ENCODE results near the gene PPP4R4. TPM values are rescaled to one million over a fixed set of nuclear protein-coding genes. Genes with fewer than 3 reads are reported as not detected.

Gene PPP4R4
- polyA plus RNA-seq, 3 donors = 0.08 TPM; not detected in 2

GRCh38 chr14:94157197-94157596 lies 16.9 kb upstream of the PPP4R4 start:
- TF ChIP-seq CTCF (IDR thresholded peaks at IDR 0.05) = no peak
- Histone ChIP-seq H3K27me3 (ENCODE audit: control insufficient read depth in 2 of 2, insufficient read depth in 2 of 2, low read length in 2 of 2) (no peaks in the 10 kb centered on the region), H3K9ac (ENCODE audit: insufficient read depth, low read length, poor library complexity, severe bottlenecking) (no peak overlapping the region), H3K79me2 (ENCODE audit: insufficient read depth, low read length) (no peaks in the 10 kb centered on the region), H3K4me3 (replicated peaks in 1 of 3; ENCODE audit: low read depth in 2 of 3, low read length in 3 of 3) (no peak overlapping the region), H3K4me1 (ENCODE audit: control insufficient read depth in 1 of 2, insufficient read depth in 2 of 2, low read length in 2 of 2) (peaks cover 22 to 27% of the 10 kb centered on the region in 2 donors), H3K9me3 (replicated peaks in 1 of 2; ENCODE audit: control insufficient read depth in 1 of 2, insufficient read depth in 1 of 2, low read length in 2 of 2) (peaks cover 0 to 6% of the 10 kb centered on the region in 2 donors), H3K36me3 (replicated peaks in 1 of 2; ENCODE audit: control insufficient read depth in 1 of 2, insufficient read depth in 2 of 2, low read length in 2 of 2) (no peaks in the 10 kb centered on the region), H3K27ac (ENCODE audit: low read depth in 1 of 2, low read length in 2 of 2) (no peak overlapping the region), H4K20me1 (ENCODE audit: insufficient read depth, low read length) (no peaks in the 10 kb centered on the region), H3K4me2 (replicated peaks; ENCODE audit: extremely low read depth, low read length, poor library complexity, severe bottlenecking) (no peak overlapping the region), H2AFZ (ENCODE audit: insufficient read depth, low read depth, low read length, poor library complexity, severe bottlenecking) (no peak overlapping the region)
- Mint-ChIP-seq H3K27me3 (ENCODE audit: low read depth in 3 of 3) (peaks cover 0 to 3% (median 3%) of the 10 kb centered on the region in 3 donors), H3K36me3 (peaks cover 0 to 2% of the 10 kb centered on the region in 2 donors), H3K9me3 (peaks cover 0 to 9% (median 5%) of the 10 kb centered on the region in 7 donors), H3K4me3 (no peak overlapping the region), H3K4me1 (peaks cover 43% of the 10 kb centered on the region), H3K27ac (no peak overlapping the region)
- no peak for DNase-seq
- intact Hi-C loops (cut with micrococcal nuclease) = no loop called here

GRCh38 chr14:94158239-94158883 lies 15.8 kb upstream of the PPP4R4 start:
- Mint-ChIP-seq H3K27me3 (ENCODE audit: low read depth in 3 of 3) (peaks cover 0 to 3% (median 3%) of the 10 kb centered on the region in 3 donors), H3K4me3 (no peak overlapping the region), H3K9me3 (peaks cover 0 to 9% (median 5%) of the 10 kb centered on the region in 7 donors), H3K27ac (peak overlapping the region in 1 of 7 donors; percentile 59), H3K36me3 (peaks cover 0 to 2% of the 10 kb centered on the region in 2 donors), H3K4me1 (peaks cover 55% of the 10 kb centered on the region)
- 49% methylated on average over 5 of the region's 10 CpGs for WGBS (ENCODE audit: insufficient coverage)
- no peak overlapping the region for H3K4me3 ChIP-seq (replicated peaks in 1 of 3; ENCODE audit: low read depth in 2 of 3, low read length in 3 of 3)
- H3K4me2 ChIP-seq (replicated peaks; ENCODE audit: extremely low read depth, low read length, poor library complexity, severe bottlenecking) = no peak overlapping the region
- H3K79me2 ChIP-seq (ENCODE audit: insufficient read depth, low read length) = no peaks in the 10 kb centered on the region
- no peak for TF ChIP-seq CTCF (IDR thresholded peaks at IDR 0.05)
- no peak for DNase-seq
- no peaks in the 10 kb centered on the region for H3K27me3 ChIP-seq (ENCODE audit: control insufficient read depth in 2 of 2, insufficient read depth in 2 of 2, low read length in 2 of 2)
- no peak overlapping the region for H3K9ac ChIP-seq (ENCODE audit: insufficient read depth, low read length, poor library complexity, severe bottlenecking)
- no peaks in the 10 kb centered on the region for H3K36me3 ChIP-seq (replicated peaks in 1 of 2; ENCODE audit: control insufficient read depth in 1 of 2, insufficient read depth in 2 of 2, low read length in 2 of 2)
- no peak overlapping the region for H3K27ac ChIP-seq (ENCODE audit: low read depth in 1 of 2, low read length in 2 of 2)
- peak overlapping the region; percentile 23 for H2AFZ ChIP-seq (ENCODE audit: insufficient read depth, low read depth, low read length, poor library complexity, severe bottlenecking)
- intact Hi-C loops (cut with micrococcal nuclease) = no loop called here
- H4K20me1 ChIP-seq (ENCODE audit: insufficient read depth, low read length) = no peaks in the 10 kb centered on the region
- peaks cover 0 to 6% of the 10 kb centered on the region in 2 donors for H3K9me3 ChIP-seq (replicated peaks in 1 of 2; ENCODE audit: control insufficient read depth in 1 of 2, insufficient read depth in 1 of 2, low read length in 2 of 2)
- H3K4me1 ChIP-seq (ENCODE audit: control insufficient read depth in 1 of 2, insufficient read depth in 2 of 2, low read length in 2 of 2) = peaks cover 30 to 36% of the 10 kb centered on the region in 2 donors

All from CD14-positive monocyte (primary cell).